ENCODE results near the gene EXTL1.

The EXTL1 gene

GRCh38 chr1:26025517-26025916, 3.9 kb downstream of the EXTL1 start:
- DNase-seq: no peak

- no peak for DNase-seq
Measured at GRCh38 chr1:26027716-26028489, 6.3 kb downstream of the EXTL1 start.

GRCh38 chr1:26028490-26028980, 7.0 kb downstream of the EXTL1 start:
- DNase-seq: no peak

DNA sequence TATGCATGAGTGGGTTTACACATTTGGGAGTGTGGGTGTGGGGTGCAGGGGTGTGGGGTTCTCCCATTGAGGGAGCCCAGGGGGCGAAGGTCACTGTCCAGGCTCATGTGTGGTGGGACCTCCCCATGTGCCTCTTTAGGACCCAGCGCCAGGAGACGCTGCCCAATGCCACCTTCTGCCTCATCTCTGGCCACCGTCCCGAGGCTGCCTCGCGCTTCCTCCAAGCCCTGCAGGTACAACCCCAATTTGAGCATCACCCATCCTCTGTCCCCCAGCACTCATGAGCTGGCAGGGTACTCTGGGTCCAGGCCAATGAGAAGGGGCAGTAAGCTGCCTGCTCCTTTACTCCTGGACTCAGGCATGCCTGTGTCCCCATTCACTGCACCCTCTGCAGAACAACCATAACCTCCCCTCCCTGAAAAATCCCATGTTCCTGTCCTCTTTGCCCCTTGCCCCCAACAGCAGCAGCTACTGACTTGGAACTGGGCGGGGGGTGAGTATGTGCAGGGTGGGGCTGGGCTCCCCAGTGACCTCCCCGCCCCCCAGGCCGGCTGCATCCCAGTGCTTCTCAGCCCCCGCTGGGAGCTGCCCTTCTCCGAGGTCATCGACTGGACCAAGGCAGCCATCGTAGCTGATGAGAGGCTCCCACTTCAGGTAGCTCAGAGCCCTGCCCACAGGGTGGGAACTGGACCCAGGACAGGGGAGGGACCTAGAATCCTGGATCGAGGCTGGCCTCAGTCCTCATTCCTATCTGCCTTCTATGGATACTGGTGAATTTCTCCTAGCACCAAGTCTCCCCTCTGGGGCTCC, 7.7 kb downstream of the EXTL1 start:
- no peak for DNase-seq

DNA sequence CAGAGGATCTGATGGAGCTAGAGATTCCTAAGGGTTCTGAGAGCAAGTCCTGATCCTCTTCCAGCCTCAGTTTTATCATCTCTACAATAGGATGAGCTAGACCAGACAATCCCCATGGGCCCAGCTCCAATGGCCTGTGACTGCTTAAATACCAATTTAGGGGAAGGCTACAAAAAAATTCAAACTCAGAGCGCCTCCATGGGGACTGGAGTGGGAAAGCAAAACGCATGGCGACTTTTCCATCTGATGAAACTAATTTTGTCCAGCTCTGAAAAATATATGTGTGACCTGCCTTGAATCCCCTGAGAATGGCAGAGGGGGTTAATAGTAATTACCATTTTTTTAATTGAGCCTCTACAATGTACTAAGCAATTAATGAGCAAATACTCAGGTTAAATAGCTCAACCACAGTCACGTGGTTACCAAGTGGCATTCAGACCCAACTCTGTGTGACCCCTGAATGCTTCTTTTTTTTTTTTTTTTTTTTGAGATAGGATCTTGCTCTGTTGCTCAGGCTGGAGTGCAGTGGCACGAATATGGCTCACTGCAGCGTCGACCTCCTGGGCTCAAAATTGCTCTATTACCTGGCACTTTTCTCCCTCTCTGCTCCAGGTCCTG, 8.4 kb downstream of the EXTL1 start:
- DNase-seq: no peak

GRCh38 chr1:26031196-26031595, 9.6 kb downstream of the EXTL1 start:
- DNase-seq: no peak

- DNase-seq: no peak
Measured at GRCh38 chr1:26031611-26032220, 10.1 kb downstream of the EXTL1 start.

- DNase-seq: no peak
Measured at GRCh38 chr1:26032656-26033357, 11.2 kb downstream of the EXTL1 start.

DNA sequence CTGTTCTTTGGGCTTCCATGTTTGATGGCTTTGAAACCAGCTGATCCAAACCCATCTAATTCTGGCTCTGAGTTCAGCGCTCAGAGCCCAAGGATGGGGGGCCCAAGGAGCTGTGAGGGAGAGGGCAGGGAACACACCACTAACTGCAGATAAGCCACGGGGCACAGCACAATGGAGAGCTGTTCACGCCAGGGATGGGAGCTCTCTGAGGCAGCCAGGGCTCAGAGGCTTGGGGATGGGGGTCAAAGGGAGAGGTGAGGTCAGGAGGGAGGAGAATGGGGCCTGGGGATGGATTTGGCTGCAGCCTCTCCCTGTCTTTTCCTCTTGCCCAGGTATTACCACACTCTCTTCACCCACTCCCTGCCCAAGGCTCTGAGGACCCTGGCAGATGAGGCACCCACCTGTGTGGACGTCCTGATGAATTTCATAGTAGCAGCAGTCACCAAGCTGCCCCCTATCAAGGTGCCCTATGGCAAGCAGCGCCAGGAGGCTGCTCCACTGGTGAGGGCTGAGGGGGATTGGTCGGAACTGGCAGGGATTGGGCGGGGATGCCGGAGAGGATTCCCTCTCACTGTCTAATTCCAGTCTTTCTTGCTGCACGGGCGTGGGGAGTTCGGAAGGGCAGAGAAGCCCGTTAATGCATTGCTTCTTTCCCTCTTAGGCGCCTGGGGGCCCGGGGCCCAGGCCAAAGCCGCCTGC, 13.1 kb downstream of the EXTL1 start:
- DNase-seq: no peak

DNA sequence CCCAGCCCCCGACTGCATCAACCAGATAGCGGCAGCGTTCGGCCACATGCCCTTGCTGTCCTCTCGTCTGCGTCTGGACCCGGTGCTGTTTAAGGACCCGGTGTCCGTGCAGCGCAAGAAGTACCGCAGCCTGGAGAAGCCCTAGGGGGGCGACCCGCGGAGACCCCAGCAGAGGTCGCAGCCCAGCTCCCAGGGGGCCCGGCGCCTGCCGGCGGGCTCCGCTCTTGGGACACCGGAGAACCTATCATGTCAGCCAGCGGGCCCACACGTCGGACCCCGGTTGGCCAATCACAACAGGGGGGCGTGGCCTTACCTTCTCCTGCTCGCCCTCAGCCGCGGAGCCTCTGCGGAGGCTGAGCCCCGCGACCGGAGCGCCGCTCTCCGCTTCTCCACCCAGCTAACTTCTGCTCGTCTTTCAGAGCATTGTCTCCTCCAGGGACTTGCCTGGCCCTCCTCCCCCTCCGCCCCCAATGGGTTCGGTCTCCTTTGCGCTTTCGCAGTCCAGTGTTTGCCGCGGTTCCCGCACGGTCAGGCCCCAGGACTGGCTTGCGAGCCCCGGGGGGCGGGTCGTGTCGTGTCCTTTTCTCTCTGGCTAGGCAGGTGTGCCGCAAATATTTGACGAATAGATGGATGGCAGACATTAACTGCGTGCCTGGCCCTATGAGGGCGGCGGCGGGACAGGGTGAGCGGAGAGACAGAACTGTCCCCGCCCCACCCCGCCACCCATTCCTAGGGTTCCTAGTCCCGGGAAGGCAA, 13.8 kb downstream of the EXTL1 start:
- DNase-seq: peak; percentile 73

DNA sequence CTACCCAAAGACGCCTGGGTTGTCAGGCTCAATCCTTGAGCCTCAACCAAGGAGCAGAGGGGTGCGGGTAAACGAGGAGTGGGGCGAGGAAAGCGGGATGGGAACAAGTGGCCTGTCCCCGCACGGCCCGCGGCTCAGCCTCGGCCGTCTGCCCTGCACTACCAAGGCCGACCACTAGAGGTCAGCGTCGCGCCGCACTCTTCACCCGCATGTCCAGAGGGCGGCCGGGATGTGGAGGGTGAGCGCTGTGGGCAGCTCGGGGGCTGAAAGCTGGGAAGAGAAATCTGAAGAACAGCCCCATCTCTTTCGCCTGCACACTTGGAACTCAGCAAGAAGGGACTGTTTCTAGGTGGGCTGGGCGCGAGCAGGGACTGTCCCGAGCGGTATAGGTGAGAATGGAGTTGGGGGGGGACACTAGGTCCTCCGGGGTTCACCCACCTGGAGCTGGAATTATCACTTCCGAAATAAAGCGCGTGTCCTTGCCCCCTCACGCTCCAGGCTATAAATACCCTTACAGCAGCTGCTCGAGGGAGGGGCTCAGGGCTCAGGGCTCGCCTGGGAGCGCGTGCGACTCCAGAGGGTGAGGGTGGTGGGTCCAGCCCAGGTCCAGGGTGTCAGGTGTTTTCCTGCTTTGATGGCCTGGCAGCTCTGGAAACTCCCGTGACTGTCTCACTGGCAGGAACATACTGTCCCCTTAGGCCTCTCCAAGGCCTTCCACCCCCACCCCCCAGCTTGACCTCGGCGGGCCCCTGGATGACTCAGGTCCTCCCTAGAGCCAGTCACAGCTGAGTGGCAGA, 14.6 kb downstream of the EXTL1 start:
- peak; percentile 38 for DNase-seq

- DNase-seq: no peak
Measured at GRCh38 chr1:26036756-26037281, 15.2 kb downstream of the EXTL1 start.

DNA sequence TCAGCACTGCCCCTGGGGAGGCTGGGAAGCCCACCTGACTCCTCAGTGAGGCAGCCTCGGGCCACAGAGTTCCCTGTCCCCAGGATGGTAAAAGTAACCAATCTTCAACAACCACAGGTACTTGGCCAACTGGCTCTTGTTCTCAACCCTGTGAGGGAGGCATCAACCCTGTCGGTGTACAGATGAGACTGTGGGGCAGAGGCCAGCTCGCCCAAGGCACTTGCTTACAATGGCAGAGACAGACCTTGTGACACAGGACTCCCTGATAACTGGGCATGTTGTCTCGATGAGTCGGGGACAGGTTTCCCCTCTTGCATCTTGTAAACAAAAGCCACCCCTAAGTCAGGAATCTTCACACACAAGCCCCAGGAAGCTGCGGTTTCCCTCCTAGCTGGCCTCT, 16.3 kb downstream of the EXTL1 start:
- no peak for DNase-seq

DNA sequence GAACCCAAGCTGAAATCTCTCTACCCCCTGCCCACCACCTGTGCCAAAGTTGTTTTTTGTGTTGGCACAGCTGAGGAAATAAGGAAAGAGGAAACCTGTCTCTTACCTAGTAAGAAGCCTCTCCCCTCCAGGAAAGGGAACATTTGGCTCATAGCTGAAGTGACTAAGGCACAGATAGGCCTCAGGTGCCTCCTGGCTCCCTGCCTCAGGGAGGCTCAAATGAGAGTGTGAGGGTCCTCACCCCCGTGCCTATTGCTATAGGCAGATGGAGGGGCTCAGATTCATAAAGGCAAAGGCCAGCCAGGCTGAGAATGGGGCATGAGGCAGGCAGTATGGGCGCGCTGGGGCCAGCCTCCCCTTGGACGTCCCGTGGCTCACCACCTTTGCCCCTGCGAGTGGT, 16.9 kb downstream of the EXTL1 start:
- DNase-seq: no peak

GRCh38 chr1:26038904-26039303, 17.3 kb downstream of the EXTL1 start:
- no peak for DNase-seq

- DNase-seq: no peak
Measured at GRCh38 chr1:26041401-26041800, 19.8 kb downstream of the EXTL1 start.

DNA sequence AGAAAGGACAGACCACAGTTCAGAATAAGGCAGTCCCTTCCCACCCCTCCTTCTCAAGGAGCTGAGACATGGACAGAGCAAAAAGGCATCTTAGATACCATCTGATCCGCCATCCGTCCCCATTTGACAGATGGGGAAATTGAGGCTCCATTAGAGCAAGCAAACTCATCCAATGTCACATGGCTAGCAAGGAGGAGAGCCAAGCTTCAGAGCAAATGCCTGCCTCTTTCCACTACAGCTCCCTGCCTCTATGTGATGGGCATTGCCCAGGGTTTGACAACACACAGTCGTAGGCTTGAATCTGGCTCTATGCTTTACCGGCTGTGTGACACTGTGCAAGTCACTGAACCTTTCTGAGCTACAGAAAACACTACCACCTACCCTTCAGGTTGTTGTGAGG, 20.4 kb downstream of the EXTL1 start:
- no peak for DNase-seq

DNA sequence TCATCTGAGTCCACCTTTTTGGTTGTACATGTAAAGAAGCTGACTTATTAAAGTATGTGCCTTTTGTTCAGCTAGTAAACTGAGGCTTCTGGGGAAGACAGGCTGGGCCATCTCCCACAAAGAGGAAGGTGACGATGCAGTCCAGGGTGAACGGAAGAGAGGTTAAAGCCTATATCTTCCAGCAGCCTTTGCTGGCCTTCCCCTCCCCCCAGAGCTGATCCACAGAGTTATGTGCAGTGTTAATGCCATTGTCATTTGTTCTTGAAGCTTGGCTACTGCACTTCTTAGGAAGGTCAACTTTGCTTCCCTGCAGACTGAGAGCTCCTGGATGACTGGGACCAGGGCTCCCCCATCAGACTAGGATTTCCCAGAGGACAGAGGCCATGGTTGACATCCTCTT, 22.2 kb downstream of the EXTL1 start:
- DNase-seq: no peak

DNA sequence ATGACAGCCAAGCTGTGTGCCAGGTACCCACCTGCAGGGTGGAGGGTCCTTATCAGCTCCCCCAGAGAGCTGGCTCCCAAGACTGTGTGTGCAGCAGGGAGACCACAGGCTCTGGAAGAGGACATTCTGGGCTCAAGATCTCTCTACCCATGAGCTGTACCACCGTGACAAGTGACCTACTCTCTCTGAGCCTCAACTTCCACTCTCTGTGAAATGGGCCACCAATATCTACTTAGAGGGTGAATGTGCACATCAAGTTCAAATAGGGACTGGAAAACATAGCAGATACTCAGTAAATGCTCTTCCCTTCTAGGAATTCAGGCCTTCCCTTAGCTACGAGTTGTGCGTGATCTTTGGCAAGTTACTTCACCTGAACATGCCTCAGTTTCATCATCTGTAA, 22.8 kb downstream of the EXTL1 start:
- DNase-seq: no peak
